Measurements from ENCODE around the gene CHIC1. TPM values are rescaled to one million over a fixed set of nuclear protein-coding genes. Genes with fewer than 3 reads are reported as not detected.
"Not testable (repeated sequence)": the region's sequence is repeated elsewhere in the genome, so short reads cannot be mapped to it uniquely, and the experiment has no call there.

The CHIC1 gene
- total RNA-seq, 1 donor from 2014 or later: 7.6 TPM

- Mint-ChIP-seq H3K9me3 (peaks cover 10% of the 10 kb centered on the region), H3K27ac (no peak overlapping the region), H3K4me1 (ENCODE audit: unreplicated experiment) (no peaks in the 10 kb centered on the region), H3K4me3 (no peak overlapping the region), H3K27me3 (no peaks in the 10 kb centered on the region), H3K36me3 (peaks cover 8% of the 10 kb centered on the region)
- no peak for TF ChIP-seq CTCF (conservative IDR thresholded peaks at IDR 0.05)
- DNase-seq (ENCODE audit: extremely low spot score, unreplicated experiment): no peak
Observed at GRCh38 chrX:73615022-73615421, 52.0 kb downstream of the CHIC1 start.

- H3K27ac Mint-ChIP-seq; H3K4me1 Mint-ChIP-seq (ENCODE audit: unreplicated experiment); H3K4me3 Mint-ChIP-seq; H3K27me3 Mint-ChIP-seq; DNase-seq (ENCODE audit: extremely low spot score, unreplicated experiment): not testable (repeated sequence)
- H3K36me3 Mint-ChIP-seq: peaks cover 24% of the 10 kb centered on the region
- peaks cover 14% of the 10 kb centered on the region for H3K9me3 Mint-ChIP-seq
Observed at GRCh38 chrX:73641669-73642068, 78.7 kb downstream of the CHIC1 start.

- no peaks in the 10 kb centered on the region for H3K4me1 Mint-ChIP-seq (ENCODE audit: unreplicated experiment)
- DNase-seq (ENCODE audit: extremely low spot score, unreplicated experiment): no peak
- TF ChIP-seq CTCF (conservative IDR thresholded peaks at IDR 0.05): no peak
- H3K27me3 Mint-ChIP-seq: no peaks in the 10 kb centered on the region
- H3K36me3 Mint-ChIP-seq: peaks cover 18% of the 10 kb centered on the region
- no peak overlapping the region for H3K4me3 Mint-ChIP-seq
- H3K27ac Mint-ChIP-seq: no peak overlapping the region
- H3K9me3 Mint-ChIP-seq: peaks cover under 1% of the 10 kb centered on the region
Observed at GRCh38 chrX:73647212-73647611, 84.2 kb downstream of the CHIC1 start.

- TF ChIP-seq CTCF (conservative IDR thresholded peaks at IDR 0.05): no peak
- no peaks in the 10 kb centered on the region for H3K27me3 Mint-ChIP-seq
- peaks cover 18% of the 10 kb centered on the region for H3K36me3 Mint-ChIP-seq
- H3K4me3 Mint-ChIP-seq: no peak overlapping the region
- no peak for DNase-seq (ENCODE audit: extremely low spot score, unreplicated experiment)
- H3K9me3 Mint-ChIP-seq: peaks cover 5% of the 10 kb centered on the region
- H3K4me1 Mint-ChIP-seq (ENCODE audit: unreplicated experiment): no peaks in the 10 kb centered on the region
- H3K27ac Mint-ChIP-seq: no peak overlapping the region
Observed at GRCh38 chrX:73647632-73648322, 84.8 kb downstream of the CHIC1 start.

- not testable (repeated sequence) for H3K27me3 Mint-ChIP-seq; H3K4me1 Mint-ChIP-seq (ENCODE audit: unreplicated experiment); H3K4me3 Mint-ChIP-seq; DNase-seq (ENCODE audit: extremely low spot score, unreplicated experiment); H3K36me3 Mint-ChIP-seq; H3K27ac Mint-ChIP-seq
- H3K9me3 Mint-ChIP-seq: peaks cover 14% of the 10 kb centered on the region
Observed at GRCh38 chrX:73661322-73661721, 98.3 kb downstream of the CHIC1 start.

- H3K27ac Mint-ChIP-seq: no peak overlapping the region
- H3K36me3 Mint-ChIP-seq: no peaks in the 10 kb centered on the region
- TF ChIP-seq CTCF (conservative IDR thresholded peaks at IDR 0.05): no peak
- H3K27me3 Mint-ChIP-seq: no peaks in the 10 kb centered on the region
- H3K4me1 Mint-ChIP-seq (ENCODE audit: unreplicated experiment): no peaks in the 10 kb centered on the region
- DNase-seq (ENCODE audit: extremely low spot score, unreplicated experiment): no peak
- H3K4me3 Mint-ChIP-seq: no peak overlapping the region
- peaks cover 16% of the 10 kb centered on the region for H3K9me3 Mint-ChIP-seq
Observed at GRCh38 chrX:73668779-73669178, 105.8 kb downstream of the CHIC1 start.

GRCh38 chrX:73681408-73681807 is 118.4 kb downstream of the CHIC1 start:
- H3K36me3 Mint-ChIP-seq: no peaks in the 10 kb centered on the region
- no peak overlapping the region for H3K4me3 Mint-ChIP-seq
- H3K9me3 Mint-ChIP-seq: no peaks in the 10 kb centered on the region
- H3K27me3 Mint-ChIP-seq: no peaks in the 10 kb centered on the region
- DNase-seq (ENCODE audit: extremely low spot score, unreplicated experiment): no peak
- H3K27ac Mint-ChIP-seq: no peak overlapping the region
- no peaks in the 10 kb centered on the region for H3K4me1 Mint-ChIP-seq (ENCODE audit: unreplicated experiment)
- no peak for TF ChIP-seq CTCF (conservative IDR thresholded peaks at IDR 0.05)

All from type B pancreatic cell (in vitro differentiated cells).